Embryonic facial prominence (tissue), 1 donor: Measurements from ENCODE around the gene C20orf144.
"Not testable (repeated sequence)": the region's sequence is repeated elsewhere in the genome, so short reads cannot be mapped to it uniquely, and the experiment has no call there.

Source experiments
- DNase-seq: peaks from one replicate; pipeline ENCODE4 v3.0.0-alpha.2; 2016; ENCODE audit errors: extremely low spot score

Gene C20orf144

GRCh38 chr20:33693741-33694638 is 31.9 kb downstream of the C20orf144 start:
- no peak for DNase-seq

GRCh38 chr20:33694639-33695012 is 32.5 kb downstream of the C20orf144 start:
- no peak for DNase-seq

GRCh38 chr20:33696448-33696847 is 34.3 kb downstream of the C20orf144 start:
- DNase-seq: no peak

GRCh38 chr20:33697129-33697528 is 35.0 kb downstream of the C20orf144 start:
- no peak for DNase-seq

GRCh38 chr20:33698966-33699365 is 36.8 kb downstream of the C20orf144 start:
- DNase-seq: not testable (repeated sequence)

GRCh38 chr20:33700696-33701441 is 38.7 kb downstream of the C20orf144 start:
- DNase-seq: not testable (repeated sequence)

GRCh38 chr20:33701629-33702450 is 39.7 kb downstream of the C20orf144 start:
- no peak for DNase-seq

- DNase-seq: no peak
Measured at GRCh38 chr20:33702861-33703260, 40.7 kb downstream of the C20orf144 start.

- DNase-seq: no peak
Measured at GRCh38 chr20:33703498-33704137, 41.5 kb downstream of the C20orf144 start.

GRCh38 chr20:33704197-33704924 is 42.2 kb downstream of the C20orf144 start:
- no peak for DNase-seq

GRCh38 chr20:33707668-33708067 is 45.5 kb downstream of the C20orf144 start:
- DNase-seq: no peak

- no peak for DNase-seq
Measured at GRCh38 chr20:33709398-33709797, 47.3 kb downstream of the C20orf144 start.

- no peak for DNase-seq
Measured at GRCh38 chr20:33709905-33710541, 47.9 kb downstream of the C20orf144 start.

- no peak for DNase-seq
Measured at GRCh38 chr20:33710681-33711445, 48.7 kb downstream of the C20orf144 start.

- DNase-seq: no peak
Measured at GRCh38 chr20:33711446-33711738, 49.3 kb downstream of the C20orf144 start.
